ENCODE data around the gene ZNF385C. TPM values are rescaled to one million over a fixed set of nuclear protein-coding genes. Genes with fewer than 3 reads are reported as not detected.

Gene ZNF385C
- total and polyA plus RNA-seq, 2 donors (not counting 1 experiment from before 2014, with no cell fraction given), result 0.33 to 1.1 TPM

GRCh38 chr17:42113293-42114069, 15.2 kb upstream of the ZNF385C start:
- H3K36me3 ChIP-seq (replicated peaks in 1 of 2; ENCODE audit: control extremely low read depth in 1 of 2, control insufficient read depth in 1 of 2, extremely low read depth in 1 of 2, insufficient read depth in 2 of 2, low read length in 1 of 2), result peaks cover 0 to 38% of the 10 kb centered on the region in 2 experiments
- ChIA-PET POLR2A (interaction anchor here (0.7 to 1.9 kb wide), 6 partner anchors 8 to 417 kb away, joined by 3 to 25 read pairs (median 6); partner anchors contain the start of genes CNP, DNAJC7 and KAT2A), CTCF (interaction anchor here (0.6 to 6.9 kb wide), 15 partner anchors 19 to 150 kb away, joined by 3 to 115 read pairs (median 4); partner anchors contain the start of genes CNP, DNAJC7 and NKIRAS2)
- peaks cover 14% of the 10 kb centered on the region for H3K79me2 ChIP-seq (ENCODE audit: control insufficient read depth, insufficient read depth, low read length)
- no peaks in the 10 kb centered on the region for H3K27me3 Mint-ChIP-seq
- no peaks in the 10 kb centered on the region for H3K9me3 ChIP-seq (ENCODE audit: control extremely low read depth in 1 of 3, control insufficient read depth in 2 of 3, insufficient read depth in 1 of 3, low read length in 2 of 3)
- peaks cover 35 to 49% of the 10 kb centered on the region in 2 donors for H3K4me1 ChIP-seq (ENCODE audit: control insufficient read depth in 2 of 2, insufficient read depth in 2 of 2, low read length in 2 of 2)
- peak overlapping the region; percentile 85 to 88 for H3K27ac ChIP-seq (ENCODE audit: low read length in 2 of 2)
- no peak overlapping the region for H3K4me3 ChIP-seq (ENCODE audit: control extremely low read depth in 1 of 5, extremely low read depth in 1 of 5, insufficient read depth in 1 of 5, low read depth in 2 of 5, low read length in 4 of 5)
- H3K4me2 ChIP-seq (replicated peaks; ENCODE audit: low read depth, low read length, poor library complexity, severe bottlenecking), result peak overlapping the region; percentile 92
- WGBS (ENCODE audit: insufficient coverage), result 96% methylated on average over 27 of the region's 28 CpGs
- intact Hi-C loops (cut with micrococcal nuclease), result loop anchor here (2.0 to 10.0 kb wide), 2 partner anchors 67 to 271 kb away; partner anchors contain the start of genes KCNH4 and STAT3
- H2AFZ ChIP-seq (ENCODE audit: insufficient read depth, low read depth, low read length, poor library complexity, severe bottlenecking), result no peak overlapping the region
- ATAC-seq (ENCODE audit: low read depth) (no peak), DNase-seq (peak; percentile 15)
- no peaks in the 10 kb centered on the region for H3K9me3 Mint-ChIP-seq (ENCODE audit: insufficient read depth)
- no peaks in the 10 kb centered on the region for H4K20me1 ChIP-seq (ENCODE audit: control insufficient read depth, insufficient read depth, low read length, poor library complexity, severe bottlenecking)
- H3K4me3 Mint-ChIP-seq, result no peak overlapping the region
- TF ChIP-seq EZH2 (IDR thresholded peaks at IDR 0.05; ENCODE audit: borderline replicate concordance, insufficient read depth, low read depth, low read length, poor library complexity, severe bottlenecking) (no peak), CTCF (IDR thresholded peaks at IDR 0.05) (no peak)
- H3K9ac ChIP-seq (ENCODE audit: low read length), result no peak overlapping the region
- H3K27me3 ChIP-seq (replicated peaks in 1 of 4; ENCODE audit: control extremely low read depth in 1 of 4, control insufficient read depth in 3 of 4, insufficient read depth in 4 of 4, low read length in 3 of 4), result no peaks in the 10 kb centered on the region
- peak overlapping the region; percentile 73 for H3K27ac Mint-ChIP-seq
- H3K4me1 Mint-ChIP-seq, result peaks cover 51% of the 10 kb centered on the region

All from B cell (primary cell).